ENCODE data around the gene C2orf66.

The C2orf66 gene

GRCh38 chr2:196758474-196759377 lies 50.4 kb downstream of the C2orf66 start:
- DNase-seq: peak; percentile 14

Measured in midbrain (tissue), 1 donor.